Keratinocyte (primary cell): ENCODE data around the gene DSCAM.

Experiments used
- EZH2 ChIP-seq: IDR thresholded peaks from one replicate; pipeline ENCODE4 v1.6.1; 2012; ENCODE audit warnings: inconsistent platforms, mild to moderate bottlenecking, low read length, moderate library complexity
- TF ChIP-seq, protein P1 (sequence below), 3 experiments: IDR thresholded peaks in 1 of 3; conservative IDR thresholded peaks in 1 of 3; optimal IDR thresholded peaks in 1 of 3; 2 replicates in 2 of 3; 3 replicates in 1 of 3; pipeline versions ENCODE3 to v1.5.1; 2011; ENCODE audit warnings: low read length in 3 of 3, mild to moderate bottlenecking in 3 of 3, moderate library complexity in 2 of 3, control low read depth in 1 of 3, inconsistent platforms in 1 of 3; ENCODE audit not compliant: insufficient read depth in 2 of 3; ENCODE audit errors: extremely low read depth in 1 of 3

DNA sequence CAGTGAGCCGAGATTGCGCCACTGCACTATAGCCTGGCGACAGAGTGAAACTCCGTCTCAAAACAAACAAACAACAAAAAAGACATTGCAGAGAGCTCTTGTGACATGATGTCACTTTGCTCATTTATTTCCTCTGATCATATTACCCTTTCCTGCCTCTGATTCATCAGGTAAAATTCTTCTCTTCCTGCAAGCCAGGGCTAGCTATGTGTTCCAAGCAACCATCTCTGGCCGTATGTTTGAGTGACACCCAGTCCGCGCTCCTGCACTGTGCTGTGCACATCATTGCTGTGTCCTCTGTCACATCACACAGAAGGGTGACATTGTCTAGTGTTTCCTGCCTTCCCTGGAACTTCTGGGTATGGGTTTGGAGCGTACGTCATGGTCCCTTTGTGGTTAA, 728.4 kb downstream of the DSCAM start:
- TF ChIP-seq, protein P1, sequence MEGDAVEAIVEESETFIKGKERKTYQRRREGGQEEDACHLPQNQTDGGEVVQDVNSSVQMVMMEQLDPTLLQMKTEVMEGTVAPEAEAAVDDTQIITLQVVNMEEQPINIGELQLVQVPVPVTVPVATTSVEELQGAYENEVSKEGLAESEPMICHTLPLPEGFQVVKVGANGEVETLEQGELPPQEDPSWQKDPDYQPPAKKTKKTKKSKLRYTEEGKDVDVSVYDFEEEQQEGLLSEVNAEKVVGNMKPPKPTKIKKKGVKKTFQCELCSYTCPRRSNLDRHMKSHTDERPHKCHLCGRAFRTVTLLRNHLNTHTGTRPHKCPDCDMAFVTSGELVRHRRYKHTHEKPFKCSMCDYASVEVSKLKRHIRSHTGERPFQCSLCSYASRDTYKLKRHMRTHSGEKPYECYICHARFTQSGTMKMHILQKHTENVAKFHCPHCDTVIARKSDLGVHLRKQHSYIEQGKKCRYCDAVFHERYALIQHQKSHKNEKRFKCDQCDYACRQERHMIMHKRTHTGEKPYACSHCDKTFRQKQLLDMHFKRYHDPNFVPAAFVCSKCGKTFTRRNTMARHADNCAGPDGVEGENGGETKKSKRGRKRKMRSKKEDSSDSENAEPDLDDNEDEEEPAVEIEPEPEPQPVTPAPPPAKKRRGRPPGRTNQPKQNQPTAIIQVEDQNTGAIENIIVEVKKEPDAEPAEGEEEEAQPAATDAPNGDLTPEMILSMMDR (optimal IDR thresholded peaks at IDR 0.05 in 1 of 3, IDR thresholded peaks at IDR 0.05 in 1 of 3, conservative IDR thresholded peaks at IDR 0.05 in 1 of 3; ENCODE audit: extremely low read depth in 1 of 3, insufficient read depth in 2 of 3, low read length in 3 of 3), result no peak
- no peak for TF ChIP-seq EZH2
